Suprapubic skin (tissue), 4 donors: ENCODE measurements around the gene HPSE2. TPM values are rescaled to one million over a fixed set of nuclear protein-coding genes. Genes with fewer than 3 reads are reported as not detected.
"Not testable (repeated sequence)": the region's sequence is repeated elsewhere in the genome, so short reads cannot be mapped to it uniquely, and the experiment has no call there.

ENCODE experiments used
- DNase-seq, 2 donors: peaks; one replicate each; pipeline ENCODE4 v3.0.0-alpha.2; 2019; ENCODE audit warnings: low spot score in 2 of 2
- H3K27ac ChIP-seq: fragments of 200-600 bp; sonication (generic); one replicate; pipeline ENCODE4 v1.5.1; 2019
- H3K27me3 ChIP-seq: fragments of 200-600 bp; sonication (generic); one replicate; pipeline ENCODE4 v1.5.1; 2019
- H3K36me3 ChIP-seq: fragments of 200-600 bp; sonication (generic); one replicate; pipeline ENCODE4 v1.5.1; 2019
- H3K4me1 ChIP-seq: fragments of 200-600 bp; sonication (generic); one replicate; pipeline ENCODE4 v1.5.1; 2019
- H3K4me3 ChIP-seq: fragments of 200-600 bp; sonication (generic); one replicate; pipeline ENCODE4 v1.5.1; 2019; ENCODE audit warnings: mild to moderate bottlenecking
- H3K9me3 ChIP-seq: fragments of 200-600 bp; sonication (generic); one replicate; pipeline ENCODE4 v1.5.1; 2019
- CTCF ChIP-seq, 2 donors: fragments of 200-600 bp in 1 of 2; fragments of 450-650 bp in 1 of 2; sonication (generic) in 1 of 2; IDR thresholded peaks; one replicate each; pipeline ENCODE4 v1.5.1; 2016 to 2019; ENCODE audit warnings: antibody characterized with exemption in 2 of 2, mild to moderate bottlenecking in 1 of 2, moderate library complexity in 1 of 2
- EP300 ChIP-seq: sonication (generic); formaldehyde crosslinking; IDR thresholded peaks from one replicate; pipeline ENCODE4 v1.6.1; 2017; ENCODE audit warnings: antibody characterized with exemption
- POLR2A ChIP-seq, 2 donors: fragments of 450-650 bp; IDR thresholded peaks; one replicate each; pipeline ENCODE4 v1.6.1; 2017; ENCODE audit warnings: antibody characterized with exemption in 2 of 2, mild to moderate bottlenecking in 2 of 2, moderate library complexity in 2 of 2
- POLR2AphosphoS5 ChIP-seq, 3 donors: sonication (generic); formaldehyde crosslinking; IDR thresholded peaks; one replicate each; pipeline ENCODE4 v1.6.1; 2017; ENCODE audit warnings: antibody characterized with exemption in 3 of 3
- WGBS: methylation state at CpG from one replicate; pipeline ENCODE4 v1.1.5; 2018; 5-methylcytosine and 5-hydroxymethylcytosine counted together
- total RNA-seq, 4 donors: library from RNA; depleted of rRNA; stranded (reverse); fragments of >200 nt; gene quantifications; one replicate each; pipeline ENCODE4 v1.1.0, GENCODE V29; 2016

HPSE2 gene
- total RNA-seq, 4 donors from 2014 or later, result 0.95 to 1.3 (median 0.99) TPM

GRCh38 chr10:98516352-98516751 lies 719.3 kb downstream of the HPSE2 start:
- H3K27ac ChIP-seq, result no peak overlapping the region
- DNase-seq, result no peak
- no peaks in the 10 kb centered on the region for H3K9me3 ChIP-seq
- TF ChIP-seq EP300 (no peak), CTCF (IDR thresholded peaks at IDR 0.05) (no peak), POLR2A (IDR thresholded peaks at IDR 0.05) (no peak), POLR2AphosphoS5 (IDR thresholded peaks at IDR 0.05) (no peak)
- H3K4me1 ChIP-seq, result no peaks in the 10 kb centered on the region
- 52% methylated on average over 2 of the region's 2 CpGs for WGBS
- H3K27me3 ChIP-seq, result no peaks in the 10 kb centered on the region
- no peaks in the 10 kb centered on the region for H3K36me3 ChIP-seq
- H3K4me3 ChIP-seq, result no peak overlapping the region

- Histone ChIP-seq H3K9me3 (no peaks in the 10 kb centered on the region), H3K4me1 (no peaks in the 10 kb centered on the region), H3K27ac (no peak overlapping the region), H3K4me3 (no peak overlapping the region), H3K36me3 (no peaks in the 10 kb centered on the region), H3K27me3 (no peaks in the 10 kb centered on the region)
- DNase-seq, result no peak
- no peak for TF ChIP-seq CTCF (IDR thresholded peaks at IDR 0.05)
- 65% methylated on average over 1 of the region's 1 CpG for WGBS
Observed at GRCh38 chr10:98513704-98514103, 721.9 kb downstream of the HPSE2 start.

- TF ChIP-seq CTCF (IDR thresholded peaks at IDR 0.05) (no peak), POLR2AphosphoS5 (IDR thresholded peaks at IDR 0.05) (no peak), EP300 (no peak), POLR2A (IDR thresholded peaks at IDR 0.05) (no peak)
- no peaks in the 10 kb centered on the region for H3K27me3 ChIP-seq
- H3K36me3 ChIP-seq, result no peaks in the 10 kb centered on the region
- no peaks in the 10 kb centered on the region for H3K4me1 ChIP-seq
- H3K9me3 ChIP-seq, result no peaks in the 10 kb centered on the region
- no peak overlapping the region for H3K27ac ChIP-seq
- H3K4me3 ChIP-seq, result no peak overlapping the region
- no peak for DNase-seq
- WGBS, result 46% methylated on average over 1 of the region's 1 CpG
Observed at GRCh38 chr10:98511876-98512275, 723.8 kb downstream of the HPSE2 start.

- Histone ChIP-seq H3K4me3 (no peak overlapping the region), H3K36me3 (no peaks in the 10 kb centered on the region), H3K27me3 (no peaks in the 10 kb centered on the region), H3K9me3 (no peaks in the 10 kb centered on the region), H3K27ac (no peak overlapping the region), H3K4me1 (no peaks in the 10 kb centered on the region)
- 83% methylated on average over 4 of the region's 4 CpGs for WGBS
- DNase-seq, result no peak
- TF ChIP-seq EP300 (no peak), CTCF (IDR thresholded peaks at IDR 0.05) (no peak), POLR2A (IDR thresholded peaks at IDR 0.05) (no peak)
Observed at GRCh38 chr10:98510412-98510995, 725.1 kb downstream of the HPSE2 start.

GRCh38 chr10:98509745-98510144 lies 725.9 kb downstream of the HPSE2 start:
- Histone ChIP-seq H3K36me3 (no peaks in the 10 kb centered on the region), H3K27me3 (no peaks in the 10 kb centered on the region), H3K4me1 (no peaks in the 10 kb centered on the region), H3K27ac (no peak overlapping the region), H3K4me3 (no peak overlapping the region), H3K9me3 (no peaks in the 10 kb centered on the region)
- DNase-seq, result no peak
- WGBS, result 79% methylated on average over 7 of the region's 7 CpGs
- no peak for TF ChIP-seq POLR2A (IDR thresholded peaks at IDR 0.05)
- TF ChIP-seq POLR2AphosphoS5 (IDR thresholded peaks at IDR 0.05), result no peak
- TF ChIP-seq CTCF (IDR thresholded peaks at IDR 0.05), result no peak
- TF ChIP-seq EP300, result no peak

GRCh38 chr10:98502535-98502934 lies 733.1 kb downstream of the HPSE2 start:
- not testable (repeated sequence) for H3K36me3 ChIP-seq, H3K4me3 ChIP-seq, H3K27ac ChIP-seq, H3K4me1 ChIP-seq, H3K9me3 ChIP-seq, H3K27me3 ChIP-seq, DNase-seq
- WGBS, result 88% methylated on average over 2 of the region's 2 CpGs
